ENCODE measurements around the gene SNAPC4. TPM values are rescaled to one million over a fixed set of nuclear protein-coding genes. Genes with fewer than 3 reads are reported as not detected.
A peak's percentile ranks its signal among the peaks of the same experiment; 100 is the strongest.

Gene SNAPC4
- total and polyA plus RNA-seq, 12 donors, result 3.0 to 8.3 (median 4.7) TPM

- Histone ChIP-seq H3K27me3 (no peaks in the 10 kb centered on the region), H3K9me3 (no peaks in the 10 kb centered on the region), H3K4me1 (peaks cover 13 to 53% (median 31%) of the 10 kb centered on the region in 9 donors), H3K36me3 (peaks cover 0 to 15% (median 0%) of the 10 kb centered on the region in 9 donors), H3K27ac (peak within 1 kb of the TSS; percentile 83 to 100 (median 95)), H3K4me3 (peak within 1 kb of the TSS; percentile 57 to 100 (median 75))
- WGBS, 2 donors, result 1% methylated on average over 83 to 97 of the region's 97 CpGs
- intact Hi-C loops (cut with DNase I), result loop anchor here in 4 of 10 donors (1.0 to 5.0 kb wide), 4 partner anchors 21 to 51 kb away; partner anchors contain the start of gene GPSM1 (in 1 of the 4)
- TF ChIP-seq, protein P1, sequence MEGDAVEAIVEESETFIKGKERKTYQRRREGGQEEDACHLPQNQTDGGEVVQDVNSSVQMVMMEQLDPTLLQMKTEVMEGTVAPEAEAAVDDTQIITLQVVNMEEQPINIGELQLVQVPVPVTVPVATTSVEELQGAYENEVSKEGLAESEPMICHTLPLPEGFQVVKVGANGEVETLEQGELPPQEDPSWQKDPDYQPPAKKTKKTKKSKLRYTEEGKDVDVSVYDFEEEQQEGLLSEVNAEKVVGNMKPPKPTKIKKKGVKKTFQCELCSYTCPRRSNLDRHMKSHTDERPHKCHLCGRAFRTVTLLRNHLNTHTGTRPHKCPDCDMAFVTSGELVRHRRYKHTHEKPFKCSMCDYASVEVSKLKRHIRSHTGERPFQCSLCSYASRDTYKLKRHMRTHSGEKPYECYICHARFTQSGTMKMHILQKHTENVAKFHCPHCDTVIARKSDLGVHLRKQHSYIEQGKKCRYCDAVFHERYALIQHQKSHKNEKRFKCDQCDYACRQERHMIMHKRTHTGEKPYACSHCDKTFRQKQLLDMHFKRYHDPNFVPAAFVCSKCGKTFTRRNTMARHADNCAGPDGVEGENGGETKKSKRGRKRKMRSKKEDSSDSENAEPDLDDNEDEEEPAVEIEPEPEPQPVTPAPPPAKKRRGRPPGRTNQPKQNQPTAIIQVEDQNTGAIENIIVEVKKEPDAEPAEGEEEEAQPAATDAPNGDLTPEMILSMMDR (IDR thresholded peaks at IDR 0.05), result peak; percentile 95 to 100 (median 98)
- DNase-seq, result peak; percentile 97 to 99
- ATAC-seq, result peak; percentile 88 to 95 (median 94)
Observed at GRCh38 chr9:136363106-136363948, 36.6 kb downstream of the SNAPC4 start, which contains the start of gene DNLZ. TSS of gene DNLZ (minus strand) at chr9:136363744. CDS start at chr9:136363714, 30 bp downstream.

GRCh38 chr9:136362450-136362784, 37.6 kb downstream of the SNAPC4 start:
- H3K27me3 ChIP-seq, result no peaks in the 10 kb centered on the region
- peaks cover 13 to 53% (median 31%) of the 10 kb centered on the region in 9 donors for H3K4me1 ChIP-seq
- 76 to 86% methylated on average over 6 of the region's 6 CpGs for WGBS, 2 donors
- intact Hi-C loops (cut with DNase I), result loop anchor here in 2 of 10 donors (2.0 to 5.0 kb wide), 2 partner anchors 20 to 35 kb away; partner anchors contain the start of gene GPSM1 (in 1 of the 2)
- peak overlapping the region in 9 of 10 donors; percentile 61 to 100 (median 93) for H3K27ac ChIP-seq
- ATAC-seq, result peak in 5 of 8 donors; percentile 0 to 11 (median 5)
- H3K4me3 ChIP-seq, result peak overlapping the region in 1 of 10 donors; percentile 76
- peaks cover 0 to 24% (median 0%) of the 10 kb centered on the region in 9 donors for H3K36me3 ChIP-seq
- TF ChIP-seq, protein P1 (IDR thresholded peaks at IDR 0.05), result no peak
- DNase-seq, result no peak
- no peaks in the 10 kb centered on the region for H3K9me3 ChIP-seq

- peaks cover 0 to 30% (median 0%) of the 10 kb centered on the region in 9 donors for H3K36me3 ChIP-seq
- H3K4me1 ChIP-seq, result peaks cover 13 to 53% (median 31%) of the 10 kb centered on the region in 9 donors
- ATAC-seq, result peak in 6 of 8 donors; percentile 11 to 46 (median 36)
- no peaks in the 10 kb centered on the region for H3K27me3 ChIP-seq
- 69 to 75% methylated on average over 26 of the region's 26 CpGs for WGBS, 2 donors
- TF ChIP-seq, protein P1 (IDR thresholded peaks at IDR 0.05), result peak in 3 of 9 donors; percentile 17 to 26 (median 26)
- DNase-seq, result no peak
- H3K9me3 ChIP-seq, result no peaks in the 10 kb centered on the region
- intact Hi-C loops (cut with DNase I), result loop anchor here in 2 of 10 donors (2.0 to 5.0 kb wide), 2 partner anchors 19 to 35 kb away; partner anchors contain the start of gene GPSM1 (in 1 of the 2)
- no peak overlapping the region for H3K4me3 ChIP-seq
- H3K27ac ChIP-seq, result peak overlapping the region; percentile 46 to 100 (median 92)
Observed at GRCh38 chr9:136361754-136362449, 38.1 kb downstream of the SNAPC4 start.

All from heart right ventricle (tissue), 16 donors.